Measurements from ENCODE around the gene GIPC2. TPM values are rescaled to one million over a fixed set of nuclear protein-coding genes. Genes with fewer than 3 reads are reported as not detected.
"Not testable (repeated sequence)": the region's sequence is repeated elsewhere in the genome, so short reads cannot be mapped to it uniquely, and the experiment has no call there.

Gene GIPC2
- total RNA-seq, 1 donor from 2014 or later: 0.64 TPM

DNA sequence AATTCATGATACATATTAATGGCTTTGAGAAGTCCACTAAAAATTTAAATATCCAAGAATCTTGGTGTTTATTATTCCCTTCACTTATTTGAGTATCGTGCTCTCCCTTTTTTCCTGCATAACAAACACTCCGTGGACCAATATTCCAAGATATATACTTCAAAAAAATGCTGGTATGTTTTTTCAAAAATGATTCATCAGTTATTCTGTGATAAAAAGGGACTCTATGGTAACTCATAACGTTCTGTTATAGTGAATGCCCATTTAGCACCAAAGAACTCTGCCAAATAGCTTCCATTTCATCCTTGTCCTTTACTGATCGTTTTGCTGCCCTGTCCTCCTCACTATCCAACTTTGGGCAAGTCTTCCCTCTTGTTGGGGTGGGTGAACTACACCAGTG lies 12.9 kb downstream of the GIPC2 start:
- no peaks in the 10 kb centered on the region for H3K36me3 ChIP-seq
- H3K9me3 ChIP-seq: no peaks in the 10 kb centered on the region
- intact Hi-C loops (cut with DNase I): no loop called here
- H3K4me1 ChIP-seq: peaks cover 0 to 5% of the 10 kb centered on the region in 2 donors
- no peak for DNase-seq (ENCODE audit: low spot score in 2 of 2)
- H3K4me3 ChIP-seq: no peak overlapping the region
- TF ChIP-seq, protein P1, sequence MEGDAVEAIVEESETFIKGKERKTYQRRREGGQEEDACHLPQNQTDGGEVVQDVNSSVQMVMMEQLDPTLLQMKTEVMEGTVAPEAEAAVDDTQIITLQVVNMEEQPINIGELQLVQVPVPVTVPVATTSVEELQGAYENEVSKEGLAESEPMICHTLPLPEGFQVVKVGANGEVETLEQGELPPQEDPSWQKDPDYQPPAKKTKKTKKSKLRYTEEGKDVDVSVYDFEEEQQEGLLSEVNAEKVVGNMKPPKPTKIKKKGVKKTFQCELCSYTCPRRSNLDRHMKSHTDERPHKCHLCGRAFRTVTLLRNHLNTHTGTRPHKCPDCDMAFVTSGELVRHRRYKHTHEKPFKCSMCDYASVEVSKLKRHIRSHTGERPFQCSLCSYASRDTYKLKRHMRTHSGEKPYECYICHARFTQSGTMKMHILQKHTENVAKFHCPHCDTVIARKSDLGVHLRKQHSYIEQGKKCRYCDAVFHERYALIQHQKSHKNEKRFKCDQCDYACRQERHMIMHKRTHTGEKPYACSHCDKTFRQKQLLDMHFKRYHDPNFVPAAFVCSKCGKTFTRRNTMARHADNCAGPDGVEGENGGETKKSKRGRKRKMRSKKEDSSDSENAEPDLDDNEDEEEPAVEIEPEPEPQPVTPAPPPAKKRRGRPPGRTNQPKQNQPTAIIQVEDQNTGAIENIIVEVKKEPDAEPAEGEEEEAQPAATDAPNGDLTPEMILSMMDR (IDR thresholded peaks at IDR 0.05): no peak
- peak overlapping the region in 1 of 2 donors; percentile 58 for H3K27ac ChIP-seq
- no peaks in the 10 kb centered on the region for H3K27me3 ChIP-seq

DNA sequence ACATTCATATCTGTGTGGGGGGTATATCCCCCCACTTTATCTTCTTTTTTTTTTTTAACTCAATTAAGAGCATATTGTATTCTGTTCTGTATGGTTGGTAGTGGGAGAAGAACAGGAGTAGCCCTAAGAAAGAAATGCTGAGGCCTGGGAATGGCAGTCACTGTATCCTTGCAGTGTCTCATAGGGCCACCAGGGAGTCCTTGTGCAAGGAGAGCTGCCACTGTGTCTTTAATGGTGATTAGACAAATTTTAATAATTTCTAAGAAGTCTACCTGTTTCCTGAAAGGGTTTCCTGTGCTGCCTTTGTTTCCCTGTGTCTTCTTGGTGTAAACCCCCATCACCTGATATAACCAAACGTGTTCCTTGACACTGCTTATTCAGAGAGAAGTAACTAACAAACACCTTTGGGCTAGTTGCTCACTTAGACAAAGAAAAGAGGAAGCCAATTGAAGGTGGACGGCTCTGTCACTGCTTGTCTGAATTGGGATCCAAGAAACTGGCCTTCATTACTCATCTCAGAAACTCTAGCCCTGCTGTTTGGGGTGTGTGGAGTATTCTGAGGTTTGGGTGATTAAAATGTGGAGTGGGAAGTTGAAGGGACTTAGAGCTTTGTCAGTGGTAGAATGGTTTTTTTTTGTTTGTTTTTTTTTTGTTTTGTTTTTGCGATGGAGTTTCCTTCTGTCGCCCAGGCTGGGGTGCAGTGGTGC lies 15.2 kb downstream of the GIPC2 start:
- intact Hi-C loops (cut with DNase I): no loop called here
- no peak overlapping the region for H3K27ac ChIP-seq
- DNase-seq (ENCODE audit: low spot score in 2 of 2): no peak

DNA sequence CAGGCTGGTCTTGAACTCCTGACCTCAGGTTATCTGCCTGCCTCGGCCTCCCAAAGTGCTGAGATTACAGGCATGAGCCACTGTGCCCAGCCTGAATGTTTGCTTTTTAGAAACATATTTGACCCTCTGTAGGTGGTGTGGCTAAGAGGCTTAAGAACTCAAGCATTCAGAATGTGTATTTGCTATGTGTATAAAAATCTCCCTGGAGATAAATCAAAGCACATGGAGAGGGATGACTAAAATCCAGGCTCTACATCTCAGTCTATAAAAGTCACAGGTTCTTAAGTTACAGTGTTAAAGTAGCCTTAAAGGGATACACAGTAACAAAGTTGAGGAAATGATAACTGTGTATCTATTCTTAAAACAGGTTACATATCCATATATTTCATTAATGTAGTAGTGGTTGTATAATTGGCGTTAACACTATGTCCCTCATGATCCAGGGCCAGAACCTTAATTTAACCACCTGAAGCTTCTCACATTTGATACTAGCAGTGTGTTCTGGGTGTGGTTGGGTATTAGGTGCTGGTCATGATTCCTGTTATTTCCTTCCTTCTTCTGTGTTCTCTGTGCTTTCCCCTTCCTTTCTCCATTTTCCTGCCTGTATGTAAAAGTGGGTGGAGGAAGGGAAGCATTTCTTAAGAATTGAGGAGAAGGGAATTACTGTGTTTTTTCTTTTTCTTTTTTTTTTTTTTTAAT lies 16.2 kb downstream of the GIPC2 start:
- TF ChIP-seq, protein P1 (IDR thresholded peaks at IDR 0.05): no peak
- Histone ChIP-seq H3K4me1 (peaks cover 0 to 5% of the 10 kb centered on the region in 2 donors), H3K9me3 (no peaks in the 10 kb centered on the region), H3K27me3 (no peaks in the 10 kb centered on the region), H3K27ac (no peak overlapping the region), H3K4me3 (no peak overlapping the region), H3K36me3 (no peaks in the 10 kb centered on the region)
- DNase-seq (ENCODE audit: low spot score in 2 of 2): no peak
- intact Hi-C loops (cut with DNase I): no loop called here

More for the DNA sequence above, 15.2 kb downstream of the GIPC2 start:
- H3K4me1 ChIP-seq: peaks cover 0 to 5% of the 10 kb centered on the region in 2 donors
- H3K9me3 ChIP-seq: no peaks in the 10 kb centered on the region
- H3K36me3 ChIP-seq: no peaks in the 10 kb centered on the region
- no peaks in the 10 kb centered on the region for H3K27me3 ChIP-seq
- TF ChIP-seq, protein P1 (IDR thresholded peaks at IDR 0.05): no peak
- H3K4me3 ChIP-seq: no peak overlapping the region

DNA sequence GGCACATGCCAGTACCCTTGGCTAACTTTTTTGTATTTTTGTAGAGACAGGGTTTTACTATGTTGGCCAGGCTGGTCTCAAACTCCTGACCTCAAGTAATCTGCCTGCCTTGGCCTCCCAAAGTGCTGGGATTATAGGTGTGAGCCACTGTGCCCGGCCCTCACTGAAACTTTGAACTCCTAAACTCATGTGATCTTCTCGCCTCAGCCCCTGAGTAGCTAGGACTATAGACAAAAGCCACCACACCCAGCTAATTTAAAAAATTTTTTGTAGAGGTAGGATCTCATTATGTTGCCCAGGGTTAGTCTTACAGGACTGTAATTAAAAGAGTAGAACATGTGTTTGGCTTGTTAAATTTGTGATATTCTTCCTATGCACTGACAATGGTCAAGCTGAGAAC lies 19.1 kb downstream of the GIPC2 start:
- DNase-seq (ENCODE audit: low spot score in 2 of 2); H3K4me1 ChIP-seq; H3K27ac ChIP-seq; H3K27me3 ChIP-seq; H3K36me3 ChIP-seq; intact Hi-C loops (cut with DNase I); H3K9me3 ChIP-seq; H3K4me3 ChIP-seq: not testable (repeated sequence)

DNA sequence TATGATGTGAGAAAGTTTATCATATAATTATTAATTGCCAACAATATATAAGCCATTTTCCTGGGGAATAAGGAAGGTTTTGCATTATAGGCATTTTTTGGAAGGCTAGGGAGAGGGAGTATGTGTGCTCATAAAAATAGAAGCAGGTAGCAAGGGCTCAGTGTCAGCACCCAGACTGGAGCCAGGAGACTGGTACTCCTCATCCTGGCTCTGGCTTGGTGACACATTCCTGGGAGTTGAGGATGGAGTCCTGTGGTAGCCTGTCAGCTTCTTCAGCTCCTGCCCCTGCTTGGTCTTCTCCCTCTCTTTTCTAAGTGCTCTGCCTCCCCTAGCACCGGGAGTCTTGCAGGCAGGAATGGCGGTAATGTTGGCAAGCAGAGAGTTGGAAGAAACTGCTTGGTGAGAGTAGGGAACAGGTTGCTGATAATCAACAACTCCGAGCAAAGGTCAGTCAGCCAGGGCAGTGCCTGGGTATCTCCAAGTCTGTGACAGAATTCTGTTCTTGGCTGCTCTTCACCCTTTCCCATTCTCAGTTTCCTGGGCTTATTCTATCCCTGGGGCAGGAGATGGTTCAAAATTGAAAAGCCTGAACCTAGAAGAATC lies 23.0 kb downstream of the GIPC2 start:
- intact Hi-C loops (cut with DNase I): no loop called here
- Histone ChIP-seq H3K4me1 (peaks cover 0 to 13% of the 10 kb centered on the region in 2 donors), H3K4me3 (no peak overlapping the region), H3K27ac (peak overlapping the region in 1 of 2 donors; percentile 61), H3K9me3 (no peaks in the 10 kb centered on the region), H3K27me3 (no peaks in the 10 kb centered on the region), H3K36me3 (no peaks in the 10 kb centered on the region)
- DNase-seq (ENCODE audit: low spot score in 2 of 2): no peak
- TF ChIP-seq, protein P1 (IDR thresholded peaks at IDR 0.05): no peak

DNA sequence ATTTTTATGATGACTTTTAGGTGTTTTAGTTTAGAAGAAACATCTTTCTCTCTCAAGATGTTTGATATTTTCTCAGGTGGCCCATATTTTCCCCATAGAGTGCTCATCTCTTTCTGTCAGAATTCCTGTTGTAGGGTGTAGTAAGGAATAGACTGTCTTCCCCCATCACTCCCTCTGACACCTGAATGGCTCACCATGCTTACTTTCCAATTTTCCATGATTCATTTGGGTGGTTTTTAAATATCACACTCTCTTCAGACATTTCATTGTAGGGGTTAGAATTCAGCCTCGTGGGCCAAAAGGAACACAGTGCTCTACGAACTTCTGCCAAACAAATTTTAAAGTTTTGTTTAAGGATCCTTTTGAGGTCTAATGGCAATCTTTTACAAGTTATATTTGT lies 24.0 kb downstream of the GIPC2 start:
- no peaks in the 10 kb centered on the region for H3K9me3 ChIP-seq
- TF ChIP-seq, protein P1 (IDR thresholded peaks at IDR 0.05): no peak
- peaks cover 0 to 13% of the 10 kb centered on the region in 2 donors for H3K4me1 ChIP-seq
- intact Hi-C loops (cut with DNase I): no loop called here
- H3K27ac ChIP-seq: peak overlapping the region in 1 of 2 donors; percentile 61
- no peak for DNase-seq (ENCODE audit: low spot score in 2 of 2)
- H3K36me3 ChIP-seq: no peaks in the 10 kb centered on the region
- H3K4me3 ChIP-seq: no peak overlapping the region
- no peaks in the 10 kb centered on the region for H3K27me3 ChIP-seq
